ENCODE data around the gene ITGA5.

The ITGA5 gene

GRCh38 chr12:54387114-54387467 lies 32.0 kb downstream of the ITGA5 start:
- DNase-seq: no peak

- no peak for DNase-seq
Measured at GRCh38 chr12:54386403-54387113, 32.5 kb downstream of the ITGA5 start.

GRCh38 chr12:54385251-54385914 lies 33.7 kb downstream of the ITGA5 start:
- DNase-seq: no peak

GRCh38 chr12:54384591-54385041 lies 34.5 kb downstream of the ITGA5 start, which contains the start of gene ZNF385A:
Gene ZNF385A (minus strand): TSS chr12:54384733. CDS start chr12:54384514, 219 bp downstream.
- DNase-seq: no peak

- peak; percentile 49 for DNase-seq
Measured at GRCh38 chr12:54383041-54383609, 35.9 kb downstream of the ITGA5 start.

GRCh38 chr12:54381136-54381535 lies 37.9 kb downstream of the ITGA5 start:
- DNase-seq: no peak

- DNase-seq: peak; percentile 97
Measured at GRCh38 chr12:54379398-54380201, 39.5 kb downstream of the ITGA5 start.

GRCh38 chr12:54378796-54379397 lies 40.2 kb downstream of the ITGA5 start:
- DNase-seq: peak; percentile 88

- no peak for DNase-seq
Measured at GRCh38 chr12:54377797-54378515, 41.1 kb downstream of the ITGA5 start.

GRCh38 chr12:54377007-54377406 lies 42.1 kb downstream of the ITGA5 start:
- no peak for DNase-seq

GRCh38 chr12:54376596-54376995 lies 42.5 kb downstream of the ITGA5 start:
- no peak for DNase-seq

GRCh38 chr12:54375259-54375579 lies 43.8 kb downstream of the ITGA5 start:
- DNase-seq: no peak

GRCh38 chr12:54374562-54375258 lies 44.4 kb downstream of the ITGA5 start:
- DNase-seq: peak; percentile 74

GRCh38 chr12:54373649-54374561 lies 45.2 kb downstream of the ITGA5 start:
- DNase-seq: no peak

- no peak for DNase-seq
Measured at GRCh38 chr12:54372113-54372806, 46.8 kb downstream of the ITGA5 start.

GRCh38 chr12:54371328-54372112 lies 47.5 kb downstream of the ITGA5 start:
- DNase-seq: no peak

- peak; percentile 87 for DNase-seq
Measured at GRCh38 chr12:54370171-54370730, 48.8 kb downstream of the ITGA5 start.

- DNase-seq: peak; percentile 59
Measured at GRCh38 chr12:54369597-54370131, 49.4 kb downstream of the ITGA5 start.

All from DMS53 (cell line).